Islet of Langerhans (tissue), 1 donor: ENCODE results near the gene SELENOK.

Source experiments
- FAIRE-seq: peaks from one replicate; lab custom pipeline; 2011; peaks lifted over from hg19 to GRCh38; lab: Jason Lieb, UNC

SELENOK gene

GRCh38 chr3:53842436-53843194 lies 49.0 kb downstream of the SELENOK start:
- peak; percentile 97 for FAIRE-seq

- FAIRE-seq: no peak
Observed at GRCh38 chr3:53841296-53841695, 50.4 kb downstream of the SELENOK start.

GRCh38 chr3:53837331-53837730 lies 54.3 kb downstream of the SELENOK start:
- FAIRE-seq: no peak

GRCh38 chr3:53836084-53836872 lies 55.4 kb downstream of the SELENOK start:
- FAIRE-seq: no peak

GRCh38 chr3:53835257-53835656 lies 56.4 kb downstream of the SELENOK start:
- no peak for FAIRE-seq

GRCh38 chr3:53834429-53835095 lies 57.1 kb downstream of the SELENOK start:
- FAIRE-seq: no peak
